GM08714 (cell line): Measurements from ENCODE around the gene MAP3K5.
A peak's percentile ranks its signal among the peaks of the same experiment; 100 is the strongest.

ENCODE experiments used
- H3K4me3 ChIP-seq: fragments of 200-500 bp; sonication (Bioruptor generic); 2 replicates; pipeline ENCODE4 v1.5.1; 2014; ENCODE audit warnings: mild to moderate bottlenecking, low read length, inconsistent platforms
- ZNF274 ChIP-seq: IDR thresholded peaks from 2 replicates; pipeline ENCODE4 v1.6.1; 2012; ENCODE audit warnings: mild to moderate bottlenecking, low read depth, low read length

The MAP3K5 gene

GRCh38 chr6:136801581-136801980, 9.3 kb upstream of the MAP3K5 start:
- no peak overlapping the region for H3K4me3 ChIP-seq
- TF ChIP-seq ZNF274 = no peak

GRCh38 chr6:136798044-136798443, 5.8 kb upstream of the MAP3K5 start:
- no peak overlapping the region for H3K4me3 ChIP-seq
- TF ChIP-seq ZNF274 = no peak

- no peak for TF ChIP-seq ZNF274
- no peak overlapping the region for H3K4me3 ChIP-seq
Observed at GRCh38 chr6:136795996-136796395, 3.7 kb upstream of the MAP3K5 start.

- no peak for TF ChIP-seq ZNF274
- no peak overlapping the region for H3K4me3 ChIP-seq
Observed at GRCh38 chr6:136795386-136795785, 3.1 kb upstream of the MAP3K5 start.

GRCh38 chr6:136793363-136793762, 1.1 kb upstream of the MAP3K5 start:
- peak overlapping the region; percentile 67 for H3K4me3 ChIP-seq
- TF ChIP-seq ZNF274 = no peak

GRCh38 chr6:136792095-136792409, 225 bp downstream of the MAP3K5 start:
- peak overlapping the region; percentile 67 for H3K4me3 ChIP-seq
- no peak for TF ChIP-seq ZNF274

GRCh38 chr6:136791296-136792094, 782 bp downstream of the MAP3K5 start:
- no peak for TF ChIP-seq ZNF274
- H3K4me3 ChIP-seq = peak overlapping the region; percentile 67

GRCh38 chr6:136790411-136791295, 1.6 kb downstream of the MAP3K5 start:
- H3K4me3 ChIP-seq = peak overlapping the region; percentile 67
- TF ChIP-seq ZNF274 = no peak

- H3K4me3 ChIP-seq = peak overlapping the region; percentile 67; the same call in 1 of the 2 replicates
Observed at GRCh38 chr6:136789440-136789839, 2.8 kb downstream of the MAP3K5 start.

- no peak overlapping the region; the same call in 1 of the 2 replicates for H3K4me3 ChIP-seq
- no peak for TF ChIP-seq ZNF274
Observed at GRCh38 chr6:136788069-136788902, 4.0 kb downstream of the MAP3K5 start.

- no peak for TF ChIP-seq ZNF274
- H3K4me3 ChIP-seq = peak overlapping the region; percentile 52
Observed at GRCh38 chr6:136787726-136788068, 4.6 kb downstream of the MAP3K5 start.

GRCh38 chr6:136786658-136787057, 5.6 kb downstream of the MAP3K5 start:
- TF ChIP-seq ZNF274 = no peak
- no peak overlapping the region; the same call in 1 of the 2 replicates for H3K4me3 ChIP-seq

- TF ChIP-seq ZNF274 = no peak
- H3K4me3 ChIP-seq = peak overlapping the region; percentile 60
Observed at GRCh38 chr6:136784910-136785746, 7.1 kb downstream of the MAP3K5 start.
